SK-N-SH (cell line): ENCODE results near the gene CDC42SE2. TPM values are rescaled to one million over a fixed set of nuclear protein-coding genes. Genes with fewer than 3 reads are reported as not detected.

Experiments
- CTCF ChIA-PET: fragments of 300-600, 350-600 bp; formaldehyde crosslinking; extraction: SDS; loops from one replicate; lab custom pipeline; 2021; lab: Yijun Ruan, JAX
- POLR2A ChIA-PET: fragments of 350-600 bp; sonication (Branson Sonifier 250); formaldehyde crosslinking; extraction: SDS; loops from one replicate; lab custom pipeline; 2020; ENCODE audit warnings: antibody characterized with exemption, inconsistent platforms; lab: Yijun Ruan, JAX
- DNase-seq: peaks from one replicate; pipeline ENCODE4 v3.0.0; 2012
- H2AFZ ChIP-seq: fragments of 200-600 bp; sonication (generic); 2 replicates; pipeline ENCODE4 v1.8.1; 2016; ENCODE audit warnings: antibody characterized with exemption, mild to moderate bottlenecking, low read depth
- H3F3A ChIP-seq: fragments of 200-600 bp; sonication (generic); replicated peaks from 2 replicates; pipeline ENCODE3; 2016; ENCODE audit warnings: antibody characterized with exemption, mild to moderate bottlenecking; ENCODE audit not compliant: insufficient read depth
- H3K27ac ChIP-seq, 2 experiments: fragments of 200-500 bp in 1 of 2; fragments of 200-600 bp in 1 of 2; sonication (Bioruptor generic) in 1 of 2; sonication (generic), shearing (Covaris generic) in 1 of 2; 2 replicates each; pipeline versions ENCODE4 v1.5.1 to v1.6.1; 2014 to 2016; ENCODE audit warnings: low read depth in 2 of 2, inconsistent platforms in 1 of 2, low read length in 1 of 2, mild to moderate bottlenecking in 1 of 2, mixed read lengths in 1 of 2
- H3K27me3 ChIP-seq: fragments of 200-600 bp; sonication (generic), shearing (Covaris generic); 2 replicates; pipeline ENCODE4 v1.6.1; 2016; ENCODE audit warnings: mixed run types; ENCODE audit not compliant: insufficient read depth
- H3K36me3 ChIP-seq, 2 experiments: fragments of 200-500 bp in 1 of 2; fragments of 200-600 bp in 1 of 2; sonication (Bioruptor generic) in 1 of 2; sonication (generic) in 1 of 2; replicated peaks in 1 of 2; 2 replicates each; pipeline versions ENCODE3 to v1.5.1; 2014 to 2016; ENCODE audit warnings: low read length in 1 of 2, mild to moderate bottlenecking in 1 of 2; ENCODE audit not compliant: insufficient read depth in 2 of 2, control insufficient read depth in 1 of 2
- H3K4me1 ChIP-seq, 2 experiments: fragments of 200-500 bp in 1 of 2; fragments of 200-600 bp in 1 of 2; sonication (Bioruptor generic) in 1 of 2; sonication (generic), shearing (Covaris generic) in 1 of 2; 2 replicates each; pipeline versions ENCODE4 v1.5.1 to v1.6.1; 2014 to 2016; ENCODE audit warnings: low read depth in 1 of 2, low read length in 1 of 2, mixed run types in 1 of 2; ENCODE audit not compliant: insufficient read depth in 2 of 2, control insufficient read depth in 1 of 2
- H3K4me2 ChIP-seq: fragments of 200-600 bp; sonication (generic), shearing (Covaris generic); 2 replicates; pipeline ENCODE4 v1.6.1; 2017; ENCODE audit warnings: mixed run types
- H3K4me3 ChIP-seq, 2 experiments: fragments of 200-500 bp in 1 of 2; fragments of 200-600 bp in 1 of 2; sonication (Bioruptor generic) in 1 of 2; sonication (generic), shearing (Covaris generic) in 1 of 2; 2 replicates each; pipeline versions ENCODE4 v1.5.1 to v1.8.1; 2014 to 2016; ENCODE audit warnings: low read depth in 2 of 2, inconsistent platforms in 1 of 2, low read length in 1 of 2, mild to moderate bottlenecking in 1 of 2, mixed read lengths in 1 of 2, moderate library complexity in 1 of 2
- H3K79me2 ChIP-seq: fragments of 200-600 bp; sonication (generic); 2 replicates; pipeline ENCODE4 v1.8.1; 2017; ENCODE audit warnings: mild to moderate bottlenecking; ENCODE audit not compliant: insufficient read depth
- H3K9ac ChIP-seq: fragments of 200-600 bp; sonication (generic); 2 replicates; pipeline ENCODE4 v1.6.1; 2017; ENCODE audit warnings: mixed run types
- H3K9me2 ChIP-seq: fragments of 200-600 bp; sonication (generic); 2 replicates; pipeline ENCODE4 v1.6.1; 2017; ENCODE audit warnings: mixed run types
- H3K9me3 ChIP-seq: fragments of 200-600 bp; sonication (generic); 2 replicates; pipeline ENCODE4 v1.6.1; 2017; ENCODE audit warnings: mixed run types, mild to moderate bottlenecking, moderate library complexity
- H4K20me1 ChIP-seq: fragments of 200-600 bp; sonication (generic); 2 replicates; pipeline ENCODE4 v1.6.1; 2017; ENCODE audit warnings: mild to moderate bottlenecking, mixed run types; ENCODE audit not compliant: insufficient read depth
- CHD2 ChIP-seq: fragments of 150-350 bp; IDR thresholded peaks from 2 replicates; pipeline ENCODE4 v1.6.1; 2018; ENCODE audit warnings: low read length; ENCODE audit not compliant: partially characterized antibody
- CTCF ChIP-seq: fragments of 200-600 bp; sonication (generic); IDR thresholded peaks from 2 replicates; pipeline ENCODE4 v1.6.1; 2017; ENCODE audit warnings: antibody characterized with exemption, mild to moderate bottlenecking, moderate library complexity
- EP300 ChIP-seq, 2 experiments: IDR thresholded peaks; 2 replicates each; pipeline versions ENCODE4 v1.4.0 to v1.6.1; 2012; ENCODE audit warnings: borderline replicate concordance in 1 of 2, low read depth in 1 of 2, low read length in 1 of 2
- FOSL2 ChIP-seq: IDR thresholded peaks from 2 replicates; pipeline ENCODE4 v1.4.0; 2012; ENCODE audit warnings: low read depth, mild to moderate bottlenecking, moderate library complexity, borderline replicate concordance
- FOXJ3 ChIP-seq: sonication (generic); formaldehyde crosslinking; IDR thresholded peaks from 2 replicates; pipeline ENCODE4 v1.5.1; 2020; ENCODE audit warnings: mild to moderate bottlenecking, missing genetic modification reagents
- GATA2 ChIP-seq: sonication (generic); formaldehyde crosslinking; IDR thresholded peaks from 2 replicates; pipeline ENCODE4 v1.5.0; 2020; ENCODE audit warnings: mild to moderate bottlenecking, missing genetic modification reagents
- MAX ChIP-seq: IDR thresholded peaks from 2 replicates; pipeline ENCODE4 v1.4.0; 2012; ENCODE audit warnings: low read depth
- MXI1 ChIP-seq: IDR thresholded peaks from 2 replicates; pipeline ENCODE4 v1.6.1; 2012; ENCODE audit warnings: mild to moderate bottlenecking, low read depth, low read length, improper control_type of control experiment
- NFIC ChIP-seq: IDR thresholded peaks from 2 replicates; pipeline ENCODE4 v1.4.0; 2012; ENCODE audit warnings: borderline replicate concordance
- POLR2AphosphoS5 ChIP-seq: IDR thresholded peaks from 2 replicates; pipeline ENCODE4 v1.6.1; 2012; ENCODE audit warnings: low read depth, low read length
- RAD21 ChIP-seq: IDR thresholded peaks from 2 replicates; pipeline ENCODE4 v1.6.1; 2012; ENCODE audit warnings: mild to moderate bottlenecking, low read length
- RCOR1 ChIP-seq: fragments of 150-350 bp; IDR thresholded peaks from 2 replicates; pipeline ENCODE4 v1.6.1; 2017; ENCODE audit warnings: antibody characterized with exemption, low read length
- REST ChIP-seq: IDR thresholded peaks from 2 replicates; pipeline ENCODE4 v1.6.1; 2012; ENCODE audit warnings: mild to moderate bottlenecking, low read depth, low read length, moderate library complexity
- RFX5 ChIP-seq: IDR thresholded peaks from 2 replicates; pipeline ENCODE4 v1.6.1; 2012; ENCODE audit warnings: mild to moderate bottlenecking, improper control_type of control experiment, low read length
- RXRA ChIP-seq: IDR thresholded peaks from 2 replicates; pipeline ENCODE4 v1.4.0; 2012; ENCODE audit warnings: low read depth, mild to moderate bottlenecking, borderline replicate concordance
- SIN3A ChIP-seq: IDR thresholded peaks from 2 replicates; pipeline ENCODE4 v1.6.1; 2012; ENCODE audit warnings: low read depth, mild to moderate bottlenecking, low read length, moderate library complexity, borderline replicate concordance
- SMC3 ChIP-seq: IDR thresholded peaks from 2 replicates; pipeline ENCODE4 v1.6.1; 2012; ENCODE audit warnings: low read depth, low read length, improper control_type of control experiment
- TAF1 ChIP-seq: IDR thresholded peaks from 2 replicates; pipeline ENCODE4 v1.6.1; 2012; ENCODE audit warnings: low read depth, mild to moderate bottlenecking, low read length, moderate library complexity, borderline replicate concordance
- TEAD4 ChIP-seq: IDR thresholded peaks from 2 replicates; pipeline ENCODE4 v1.4.0; 2012; ENCODE audit warnings: mild to moderate bottlenecking, borderline replicate concordance; ENCODE audit not compliant: insufficient read depth
- USF2 ChIP-seq: fragments of 150-350 bp; IDR thresholded peaks from 2 replicates; pipeline ENCODE4 v1.6.1; 2017; ENCODE audit warnings: antibody characterized with exemption, low read length, low read depth, borderline replicate concordance
- WGBS: methylation state at CpG from one replicate; pipeline ENCODE4 v1.1.6; 2017; ENCODE audit warnings: low lambda C conversion rate; 5-methylcytosine and 5-hydroxymethylcytosine counted together
- polyA plus RNA-seq, 3 experiments: library from polyadenylated mRNA; depleted of rRNA; stranded (reverse); fragments of >200 nt; gene quantifications; 2 replicates each; pipeline ENCODE4 v1.2.3, GENCODE V29; 2012

Gene CDC42SE2
- polyA plus RNA-seq, 1 of the 3 experiments (the other 2 are of a cell fraction) = 8.6 TPM

GRCh38 chr5:131265311-131265803 lies 1.5 kb downstream of the CDC42SE2 start:
- Histone ChIP-seq H3K4me3 (peak overlapping the region; percentile 95; a peak in 2 of 4 replicates), H3K4me2 (peak overlapping the region; percentile 85), H3K27me3 (no peaks in the 10 kb centered on the region), H3K36me3 (no peaks in the 10 kb centered on the region), H3K9me2 (no peaks in the 10 kb centered on the region), H2AFZ (no peak overlapping the region), H3K9ac (peak overlapping the region; percentile 95; the same call in 1 of the 2 replicates), H4K20me1 (peaks cover 9% of the 10 kb centered on the region)
- CTCF ChIA-PET = interaction anchor here (0.6 to 3.5 kb wide), 12 partner anchors 12 to 130 kb away, joined by 3 to 15 read pairs (median 4); no protein-coding TSS in a partner anchor
- WGBS = 25% methylated on average over 2 of the region's 2 CpGs
- TF ChIP-seq RCOR1 (no peak), USF2 (no peak), RFX5 (no peak), REST (no peak), CTCF (peak; percentile 59), POLR2AphosphoS5 (no peak)
- TF ChIP-seq, all 33 proteins: peak for 1
- peak overlapping the region in 1 of 2 experiments; percentile 73; a peak in 1 of 4 replicates for H3K27ac ChIP-seq
- no peaks in the 10 kb centered on the region for H3K9me3 ChIP-seq
- peaks cover 9% of the 10 kb centered on the region for H3F3A ChIP-seq
- peaks cover under 1 to 7% of the 10 kb centered on the region in 2 experiments; a peak in 3 of 4 replicates for H3K4me1 ChIP-seq
- DNase-seq = peak; percentile 10
- peaks cover 67% of the 10 kb centered on the region for H3K79me2 ChIP-seq
- POLR2A ChIA-PET = no interaction called here

- no peaks in the 10 kb centered on the region for H3K27me3 ChIP-seq
- no peak overlapping the region for H3K4me2 ChIP-seq
- H3K9ac ChIP-seq = no peak overlapping the region
- ChIA-PET POLR2A (interaction anchor here (0.6 kb wide), 1 partner anchor 109 kb away, joined by 4 read pairs; no protein-coding TSS in a partner anchor), CTCF (interaction anchor here (1.9 to 3.5 kb wide), 4 partner anchors 15 to 119 kb away, joined by 4 to 15 read pairs (median 7); no protein-coding TSS in a partner anchor)
- no peak overlapping the region for H3K4me3 ChIP-seq
- DNase-seq = no peak
- no peaks in the 10 kb centered on the region for H3K9me2 ChIP-seq
- H3K4me1 ChIP-seq = peaks cover 7 to 9% of the 10 kb centered on the region in 2 experiments; a peak in 3 of 4 replicates
- H3K36me3 ChIP-seq = no peaks in the 10 kb centered on the region
- H3F3A ChIP-seq = peaks cover 20% of the 10 kb centered on the region
- H3K79me2 ChIP-seq = peaks cover 77% of the 10 kb centered on the region
- H4K20me1 ChIP-seq = peaks cover 18% of the 10 kb centered on the region
- H3K9me3 ChIP-seq = no peaks in the 10 kb centered on the region
- no peak overlapping the region for H2AFZ ChIP-seq
- 92% methylated on average over 16 of the region's 16 CpGs for WGBS
- no peak overlapping the region for H3K27ac ChIP-seq
- TF ChIP-seq FOXJ3 (CRISPR knock-in tag) = no peak
- no peak for TF ChIP-seq MXI1
- no peak for TF ChIP-seq GATA2 (CRISPR knock-in tag)
- no peak for TF ChIP-seq TEAD4
- TF ChIP-seq NFIC = no peak
- TF ChIP-seq EP300 (IDR thresholded peaks at IDR 0.05; ENCODE audit: borderline replicate concordance in 1 of 2, low read depth in 1 of 2, low read length in 1 of 2) = no peak
- no peak for TF ChIP-seq SMC3
- no peak for TF ChIP-seq MAX
- TF ChIP-seq CHD2 = no peak
- TF ChIP-seq RXRA = no peak
- TF ChIP-seq FOSL2 = no peak
- TF ChIP-seq TAF1 = no peak
- no peak for TF ChIP-seq SIN3A
- no peak for TF ChIP-seq RFX5
- no peak for TF ChIP-seq RAD21
Observed at GRCh38 chr5:131266370-131267060, 2.7 kb downstream of the CDC42SE2 start.
